H1 (cell line): ENCODE measurements around the gene DCP1A. TPM values are rescaled to one million over a fixed set of nuclear protein-coding genes. Genes with fewer than 3 reads are reported as not detected.
A peak's percentile ranks its signal among the peaks of the same experiment; 100 is the strongest.

Experiments used
- CTCF ChIA-PET: fragments of 300-600 bp; sonication (Branson Sonifier 250); formaldehyde crosslinking; loops from one replicate; lab custom pipeline; 2021; ENCODE audit not compliant: partially characterized antibody; lab: Charles Lee
- POLR2A ChIA-PET: fragments of 300-600 bp; sonication (Branson Sonifier 250); formaldehyde crosslinking; loops from one replicate; lab custom pipeline; 2021; ENCODE audit warnings: inconsistent platforms; ENCODE audit not compliant: partially characterized antibody; lab: Charles Lee
- DNase-seq, 2 experiments: peaks; one replicate each; pipeline versions ENCODE4 v3.0.0 to v3.0.0-alpha.2; 2010 to 2022; ENCODE audit warnings: low spot score in 2 of 2, low read depth in 1 of 2, mixed read lengths in 1 of 2
- FAIRE-seq: peaks from 2 replicates; lab custom pipeline; 2011; peaks lifted over from hg19 to GRCh38; lab: Jason Lieb, UNC
- H2AFZ ChIP-seq: 2 replicates; pipeline ENCODE4 v1.8.1; 2012; ENCODE audit warnings: low read length, inconsistent platforms
- H2AK5ac ChIP-seq: 2 replicates; pipeline ENCODE4 v1.6.1; 2013; ENCODE audit warnings: low read depth, low read length
- H2BK120ac ChIP-seq: replicated peaks from 2 replicates; pipeline ENCODE3; 2013; ENCODE audit warnings: low read depth, low read length, inconsistent platforms
- H2BK12ac ChIP-seq: 2 replicates; pipeline ENCODE4 v1.6.1; 2013; ENCODE audit warnings: low read depth, low read length
- H2BK15ac ChIP-seq: 2 replicates; pipeline ENCODE4 v1.6.1; 2013; ENCODE audit warnings: low read length
- H2BK20ac ChIP-seq: 2 replicates; pipeline ENCODE4 v1.6.1; 2013; ENCODE audit warnings: low read length
- H2BK5ac ChIP-seq: 2 replicates; pipeline ENCODE4 v1.6.1; 2013; ENCODE audit warnings: low read depth, low read length
- H3K14ac ChIP-seq: 2 replicates; pipeline ENCODE4 v1.6.1; 2013; ENCODE audit warnings: inconsistent platforms; ENCODE audit not compliant: insufficient read length
- H3K18ac ChIP-seq: 2 replicates; pipeline ENCODE4 v1.6.1; 2013; ENCODE audit warnings: low read length; ENCODE audit errors: extremely low read depth
- H3K23ac ChIP-seq: 2 replicates; pipeline ENCODE4 v1.6.1; 2013; ENCODE audit warnings: inconsistent platforms; ENCODE audit not compliant: insufficient read length
- H3K23me2 ChIP-seq: 2 replicates; pipeline ENCODE4 v1.6.1; 2013; ENCODE audit warnings: low read depth, low read length
- H3K27ac ChIP-seq: 2 replicates; pipeline ENCODE4 v1.6.1; 2011; ENCODE audit warnings: low read depth, low read length, inconsistent platforms
- H3K27me3 ChIP-seq, 4 experiments: replicated peaks in 1 of 4; 1 replicate in 1 of 4; 2 replicates in 3 of 4; pipeline versions ENCODE4 v1.6.1 to v1.8.1; 2011 to 2013; ENCODE audit warnings: low read length in 3 of 4, mild to moderate bottlenecking in 3 of 4, inconsistent platforms in 2 of 4, mixed read lengths in 2 of 4, moderate library complexity in 1 of 4; ENCODE audit not compliant: control insufficient read depth in 3 of 4, insufficient read depth in 3 of 4; ENCODE audit errors: extremely low read depth in 1 of 4
- H3K36me3 ChIP-seq, 4 experiments: 2 replicates each; pipeline versions ENCODE4 v1.6.1 to v1.8.1; 2011 to 2013; ENCODE audit warnings: mild to moderate bottlenecking in 4 of 4, low read length in 3 of 4, moderate library complexity in 2 of 4, control low read depth in 1 of 4, inconsistent platforms in 1 of 4; ENCODE audit not compliant: insufficient read depth in 4 of 4, control insufficient read depth in 2 of 4
- H3K4ac ChIP-seq: replicated peaks from 2 replicates; pipeline ENCODE3; 2013; ENCODE audit warnings: low read length, low read depth, mixed read lengths, inconsistent platforms; ENCODE audit not compliant: insufficient read length
- H3K4me1 ChIP-seq, 4 experiments: replicated peaks in 1 of 4; 1 replicate in 1 of 4; 2 replicates in 3 of 4; pipeline versions ENCODE4 v1.6.1 to v1.8.1; 2011 to 2013; ENCODE audit warnings: low read length in 3 of 4, inconsistent platforms in 2 of 4, mixed read lengths in 1 of 4; ENCODE audit not compliant: insufficient read depth in 4 of 4, control insufficient read depth in 3 of 4
- H3K4me2 ChIP-seq, 2 experiments: 2 replicates each; pipeline versions ENCODE4 v1.6.1 to v1.8.1; 2011 to 2013; ENCODE audit warnings: low read depth in 2 of 2, low read length in 2 of 2, control low read depth in 1 of 2, inconsistent platforms in 1 of 2, mild to moderate bottlenecking in 1 of 2; ENCODE audit not compliant: insufficient read depth in 1 of 2
- H3K4me3 ChIP-seq, 4 experiments: fragments of 200-600, 300-600 bp in 1 of 4; sonication (generic), shearing (Covaris generic), sonication (Bioruptor Twin) in 1 of 4; 2 replicates each; pipeline versions ENCODE4 v1.5.1 to v1.8.1; 2011 to 2016; ENCODE audit warnings: low read length in 4 of 4, low read depth in 3 of 4, control low read depth in 2 of 4, inconsistent platforms in 2 of 4, mild to moderate bottlenecking in 2 of 4, mixed read lengths in 1 of 4, moderate library complexity in 1 of 4; ENCODE audit not compliant: insufficient read depth in 2 of 4; ENCODE audit errors: extremely low read depth in 1 of 4
- H3K56ac ChIP-seq: replicated peaks from 2 replicates; pipeline ENCODE3; 2013; ENCODE audit warnings: low read depth, mild to moderate bottlenecking, mixed read lengths, low read length, inconsistent platforms; ENCODE audit not compliant: insufficient read length
- H3K79me1 ChIP-seq: 2 replicates; pipeline ENCODE4 v1.6.1; 2013; ENCODE audit warnings: low read depth, low read length, control low read depth
- H3K79me2 ChIP-seq, 2 experiments: 2 replicates each; pipeline versions ENCODE4 v1.6.1 to v1.8.1; 2012 to 2013; ENCODE audit warnings: low read length in 2 of 2, mild to moderate bottlenecking in 2 of 2, inconsistent platforms in 1 of 2; ENCODE audit not compliant: insufficient read depth in 2 of 2, control insufficient read depth in 1 of 2
- H3K9ac ChIP-seq, 4 experiments: replicated peaks in 1 of 4; 1 replicate in 1 of 4; 2 replicates in 3 of 4; pipeline versions ENCODE4 v1.6.1 to v1.8.1; 2011 to 2013; ENCODE audit warnings: low read depth in 3 of 4, low read length in 3 of 4, control low read depth in 2 of 4, mild to moderate bottlenecking in 2 of 4, moderate library complexity in 2 of 4, inconsistent platforms in 1 of 4; ENCODE audit errors: extremely low read depth in 1 of 4
- H3K9me3 ChIP-seq, 2 experiments: 2 replicates each; pipeline versions ENCODE4 v1.6.1 to v1.8.1; 2012 to 2013; ENCODE audit warnings: mild to moderate bottlenecking in 2 of 2, moderate library complexity in 2 of 2, control low read depth in 1 of 2, inconsistent platforms in 1 of 2, low read depth in 1 of 2, low read length in 1 of 2, mixed read lengths in 1 of 2; ENCODE audit not compliant: insufficient read depth in 2 of 2
- H4K20me1 ChIP-seq, 2 experiments: replicated peaks in 1 of 2; 2 replicates each; pipeline versions ENCODE3 to v1.8.1; 2011 to 2013; ENCODE audit warnings: inconsistent platforms in 2 of 2, low read length in 2 of 2, mild to moderate bottlenecking in 1 of 2; ENCODE audit not compliant: insufficient read depth in 2 of 2, control insufficient read depth in 1 of 2
- H4K5ac ChIP-seq: 2 replicates; pipeline ENCODE4 v1.6.1; 2013; ENCODE audit warnings: low read length, low read depth, mixed read lengths, inconsistent platforms; ENCODE audit not compliant: insufficient read length
- H4K8ac ChIP-seq: 2 replicates; pipeline ENCODE4 v1.8.0; 2013; ENCODE audit warnings: mild to moderate bottlenecking, moderate library complexity, low read length, inconsistent platforms; ENCODE audit not compliant: insufficient read depth; ENCODE audit errors: extremely low read depth
- H4K91ac ChIP-seq: replicated peaks from 2 replicates; pipeline ENCODE3; 2013; ENCODE audit warnings: low read length, mixed read lengths, inconsistent platforms; ENCODE audit not compliant: insufficient read length
- CBX8 ChIP-seq: fragments of 300-800, 300-1000 bp; sonication (generic); IDR thresholded peaks from 2 replicates; pipeline ENCODE4 v1.7.1; 2016; ENCODE audit warnings: low read depth, low read length, borderline replicate concordance
- POLR2AphosphoS5 ChIP-seq: IDR thresholded peaks from 2 replicates; pipeline ENCODE4 v1.6.1; 2011; ENCODE audit warnings: low read depth, low read length
- WGBS, 2 experiments: shearing (Covaris generic) in 1 of 2; methylation state at CpG; one replicate each; pipeline versions ENCODE4 v1.1.6 to v1.1.7; 2013 to 2015; ENCODE audit warnings: low lambda C conversion rate in 2 of 2, mixed read lengths in 2 of 2, inconsistent platforms in 1 of 2, low coverage in 1 of 2, missing lambda C conversion rate in 1 of 2; ENCODE audit not compliant: insufficient replicate concordance in 2 of 2, insufficient coverage in 1 of 2, insufficient read length in 1 of 2; ENCODE audit errors: extremely low coverage in 1 of 2, missing lambda C conversion rate in 1 of 2; 5-methylcytosine and 5-hydroxymethylcytosine counted together
- polyA plus RNA-seq, 7 experiments: library from polyadenylated mRNA; depleted of rRNA in 3 of 7; stranded (reverse) in 5 of 7; unstranded in 2 of 7; fragments of >200 nt in 5 of 7; fragments of 200-250 nt in 2 of 7; gene quantifications; 1 replicate in 5 of 7; 2 replicates in 1 of 7; 4 replicates in 1 of 7; pipeline versions ENCODE4 v1.2.1 to v1.2.3, GENCODE V29; 2011 to 2013; ENCODE audit warnings: missing spikeins in 2 of 7, mixed read lengths in 2 of 7
- total RNA-seq: library from RNA; stranded (reverse); fragmentation: NEBNext Ultra II Directional; extraction: Animal tissue kit (Norgen Biotek cat#: 25700); gene quantifications from 2 replicates; pipeline ENCODE4 v1.2.1, GENCODE V29; 2021

Gene DCP1A
- total and polyA plus RNA-seq, 2 of the 8 experiments (the other 6 are each of a cell fraction or from before 2014, with no cell fraction given) = 13.2 to 15.9 TPM

DNA sequence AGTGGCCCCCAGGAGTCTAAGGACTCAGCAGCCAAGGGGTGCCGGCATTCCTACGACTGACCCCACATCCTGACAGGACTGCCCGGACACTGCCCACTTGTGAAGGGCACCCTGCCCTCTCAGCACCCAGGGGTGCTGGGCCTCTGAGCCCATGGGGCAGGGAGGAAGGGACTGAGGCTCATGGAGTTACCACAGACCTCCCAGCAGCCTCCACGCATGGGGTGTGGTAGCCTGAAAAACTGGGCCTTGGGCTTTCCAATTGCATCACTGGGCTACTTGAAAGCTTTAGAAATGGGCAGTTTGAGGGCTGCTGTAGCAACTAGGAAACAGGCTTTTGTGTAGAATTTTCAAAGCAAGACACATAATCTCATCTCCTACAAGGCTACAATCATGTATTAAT lies 104.7 kb downstream of the DCP1A start:
- Histone ChIP-seq H4K20me1 (peaks cover 34 to 63% of the 10 kb centered on the region in 2 experiments), H3K23me2 (no peaks in the 10 kb centered on the region), H3K9me3 (no peaks in the 10 kb centered on the region), H2BK12ac (no peak overlapping the region), H2AFZ (no peak overlapping the region), H3K4me2 (0 out of 4 replicates have a peak overlapping the region, but pooled peaks of 1 of the 2 experiments have one; percentile 5), H2AK5ac (no peak overlapping the region), H3K4ac (no peak overlapping the region), H2BK15ac (no peak overlapping the region), H2BK20ac (no peak overlapping the region), H3K4me1 (peaks cover 4 to 21% (median 14%) of the 10 kb centered on the region in 4 experiments), H3K27ac (no peak overlapping the region), H3K79me2 (peaks cover 24 to 94% of the 10 kb centered on the region in 2 experiments), H4K5ac (no peak overlapping the region), H3K18ac (no peak overlapping the region; the same call in 1 of the 2 replicates), H3K27me3 (no peaks in the 10 kb centered on the region), H2BK5ac (no peak overlapping the region), H3K23ac (no peak overlapping the region), H3K36me3 (peaks cover 32 to 48% (median 44%) of the 10 kb centered on the region in 4 experiments), H2BK120ac (no peak overlapping the region), H3K4me3 (no peak overlapping the region), H4K8ac (no peak overlapping the region), H3K79me1 (peaks cover 24% of the 10 kb centered on the region), H3K56ac (no peak overlapping the region), H3K9ac (no peak overlapping the region), H3K14ac (no peak overlapping the region), H4K91ac (no peak overlapping the region)
- peak; percentile 23; the same call in 1 of the 2 replicates for TF ChIP-seq POLR2AphosphoS5
- TF ChIP-seq CBX8 = no peak
- no peak for DNase-seq
- CTCF ChIA-PET = interaction anchor here (1.0 to 10.6 kb wide), 8 partner anchors 9 to 58 kb away, joined by 4 to 64 read pairs (median 6); no protein-coding TSS in a partner anchor
- no peak for FAIRE-seq
- WGBS, 2 experiments = 93% methylated on average over 4 of the region's 4 CpGs; no CpG with 5 or more reads in 1 of the 2 experiments
- POLR2A ChIA-PET = interaction anchor here (1.1 to 28.5 kb wide), 3 partner anchors 8 to 232 kb away, joined by 4 to 449 read pairs (median 449); partner anchors contain the start of gene TKT
